DMS79 (cell line): Measurements from ENCODE around the gene SLC25A48.

ENCODE experiments used
- DNase-seq: peaks from one replicate; lab custom pipeline; 2025; lab: John Stamatoyannopoulos, UW

SLC25A48 gene

DNA sequence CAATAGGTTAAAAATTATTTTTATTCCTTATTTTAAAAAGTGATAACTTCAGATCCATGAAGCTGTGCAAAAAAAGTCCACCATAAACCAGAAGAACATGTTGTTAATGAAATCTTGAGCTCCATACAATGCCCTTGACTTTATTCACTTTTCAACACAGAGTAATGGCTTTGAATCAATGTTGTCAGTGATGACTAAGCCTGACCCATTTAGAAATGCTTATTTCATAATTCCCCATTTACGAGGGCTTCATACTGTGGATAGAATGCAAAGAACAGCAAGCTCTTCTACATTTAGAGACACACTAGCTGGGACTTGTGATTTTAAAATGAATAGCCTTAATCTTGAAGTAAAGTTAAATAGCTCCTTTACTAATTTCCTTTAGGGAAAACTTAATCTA is 86.9 kb downstream of the SLC25A48 start:
- no peak for DNase-seq

DNA sequence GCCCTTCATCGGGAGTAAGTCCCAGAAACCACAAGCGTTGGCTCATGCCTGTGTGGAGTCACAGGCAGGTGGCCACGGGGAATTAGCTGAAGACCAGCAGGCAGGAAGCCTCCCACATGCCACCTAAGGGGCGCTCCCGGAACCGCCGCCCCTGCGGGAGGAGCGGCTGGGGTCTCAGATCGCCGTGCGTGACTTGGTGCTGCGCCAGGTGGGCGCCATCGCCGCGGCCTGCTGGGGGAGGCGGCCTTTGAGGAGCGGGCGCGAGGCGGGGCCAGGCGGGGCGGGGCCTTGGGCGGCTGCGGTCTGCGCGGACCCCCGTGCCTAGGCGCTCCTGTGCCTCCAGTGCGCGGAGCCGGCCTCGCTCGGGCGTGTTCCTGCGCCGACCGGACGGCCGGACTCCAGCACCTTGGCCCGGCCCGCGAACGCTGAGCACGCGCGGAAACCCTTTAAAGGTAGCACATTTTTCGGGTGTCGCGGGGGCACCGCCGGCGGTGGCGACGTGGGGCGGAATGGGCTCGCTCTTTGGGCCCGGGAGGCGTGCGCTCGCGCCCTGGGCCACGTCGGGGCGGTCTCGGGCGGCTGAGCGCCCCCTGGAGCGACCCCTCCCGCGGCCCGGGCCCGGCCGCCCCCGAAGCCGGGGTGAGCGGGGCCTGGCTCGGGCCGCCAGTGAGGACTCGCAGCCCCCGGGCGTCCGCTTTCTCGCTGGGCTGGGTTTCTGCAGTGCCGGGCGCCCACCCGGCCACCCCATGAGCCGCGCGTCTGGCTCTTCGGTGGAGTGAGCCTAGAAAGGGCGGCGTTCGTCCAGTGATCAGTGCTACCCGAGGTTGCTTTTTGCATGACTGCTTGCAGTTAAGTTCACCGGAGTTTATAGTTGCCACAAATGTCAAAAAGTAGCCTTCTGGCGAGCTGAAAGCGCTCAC is 95.8 kb downstream of the SLC25A48 start:
- DNase-seq, result no peak

GRCh38 chr5:135930949-135931295 is 96.5 kb downstream of the SLC25A48 start:
- no peak for DNase-seq

DNA sequence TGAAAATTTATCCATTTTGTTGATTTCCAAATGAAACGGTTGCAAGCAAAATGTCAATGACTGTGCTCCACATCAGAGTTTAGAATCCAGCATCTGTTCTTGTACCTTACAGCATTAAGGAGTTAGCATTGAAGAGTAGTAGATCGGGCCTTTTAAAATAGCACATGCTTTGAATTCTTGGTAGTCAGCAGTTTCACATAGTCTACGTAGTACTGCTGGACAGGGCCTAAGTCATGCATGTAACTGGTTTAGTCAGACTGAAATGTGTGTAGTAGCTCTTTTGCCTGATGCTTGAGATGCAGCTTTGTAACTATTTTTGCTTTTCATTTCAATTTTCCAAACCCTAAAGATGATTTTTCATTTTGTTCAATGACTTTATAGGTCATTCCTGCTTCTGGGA is 100.5 kb downstream of the SLC25A48 start:
- no peak for DNase-seq

DNA sequence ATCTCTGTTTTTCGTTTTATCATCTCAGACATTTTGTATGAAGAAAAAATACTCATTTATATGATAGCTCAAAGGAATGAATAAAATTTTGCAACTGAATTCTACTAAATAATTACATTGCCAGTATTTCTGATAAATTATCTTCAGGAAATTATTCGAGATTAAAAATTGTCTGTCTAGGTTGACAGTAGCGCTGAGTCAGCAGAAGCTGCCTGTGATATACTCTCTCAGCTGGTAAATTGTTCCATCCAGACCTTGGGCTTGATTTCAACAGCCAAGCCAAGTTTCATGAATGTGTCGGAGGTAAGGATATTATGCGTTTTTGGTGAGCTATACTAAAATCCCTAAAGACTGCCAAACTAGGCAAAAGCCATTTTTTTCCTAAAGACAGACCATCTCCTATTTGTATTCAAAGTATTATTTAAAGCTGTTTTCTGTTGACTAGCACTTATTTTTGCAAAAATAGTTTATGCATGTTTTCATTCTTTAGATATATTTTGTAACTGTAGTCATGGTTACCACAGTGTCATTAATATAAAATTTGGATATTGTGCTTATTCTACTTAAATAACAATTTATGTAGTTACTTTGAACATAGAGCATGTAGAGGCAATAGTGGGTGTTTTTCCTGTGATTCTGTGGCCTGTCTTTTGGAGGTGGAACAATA is 102.9 kb downstream of the SLC25A48 start:
- no peak for DNase-seq
